Ectodermal cell (in vitro differentiated cells): ENCODE results near the gene NPW.

Experiments
- H3K27ac ChIP-seq: 2 replicates; pipeline ENCODE4 v1.7.0; 2013; ENCODE audit warnings: mild to moderate bottlenecking, low read depth, low read length; ENCODE audit not compliant: insufficient read depth, poor library complexity, severe bottlenecking
- H3K27me3 ChIP-seq: 2 replicates; pipeline ENCODE4 v1.7.0; 2013; ENCODE audit warnings: mild to moderate bottlenecking, low read length; ENCODE audit not compliant: insufficient read depth, control insufficient read depth, poor library complexity, severe bottlenecking
- H3K36me3 ChIP-seq: one replicate; pipeline ENCODE4 v1.7.0; 2013; ENCODE audit warnings: low read length; ENCODE audit not compliant: control insufficient read depth, insufficient read depth
- H3K4me1 ChIP-seq: one replicate; pipeline ENCODE4 v1.7.0; 2013; ENCODE audit warnings: low read length; ENCODE audit not compliant: control insufficient read depth, insufficient read depth
- H3K4me3 ChIP-seq: 2 replicates; pipeline ENCODE4 v1.7.0; 2013; ENCODE audit warnings: low read depth, low read length, control low read depth; ENCODE audit not compliant: insufficient read depth
- H3K9me3 ChIP-seq: 2 replicates; pipeline ENCODE4 v1.7.0; 2013; ENCODE audit warnings: mild to moderate bottlenecking, low read length, moderate library complexity; ENCODE audit not compliant: control insufficient read depth
- WGBS, 2 experiments: methylation state at CpG; one replicate each; pipeline ENCODE4 v1.1.7; 2013; ENCODE audit warnings: missing lambda C conversion rate in 2 of 2; 5-methylcytosine and 5-hydroxymethylcytosine counted together

NPW gene

DNA sequence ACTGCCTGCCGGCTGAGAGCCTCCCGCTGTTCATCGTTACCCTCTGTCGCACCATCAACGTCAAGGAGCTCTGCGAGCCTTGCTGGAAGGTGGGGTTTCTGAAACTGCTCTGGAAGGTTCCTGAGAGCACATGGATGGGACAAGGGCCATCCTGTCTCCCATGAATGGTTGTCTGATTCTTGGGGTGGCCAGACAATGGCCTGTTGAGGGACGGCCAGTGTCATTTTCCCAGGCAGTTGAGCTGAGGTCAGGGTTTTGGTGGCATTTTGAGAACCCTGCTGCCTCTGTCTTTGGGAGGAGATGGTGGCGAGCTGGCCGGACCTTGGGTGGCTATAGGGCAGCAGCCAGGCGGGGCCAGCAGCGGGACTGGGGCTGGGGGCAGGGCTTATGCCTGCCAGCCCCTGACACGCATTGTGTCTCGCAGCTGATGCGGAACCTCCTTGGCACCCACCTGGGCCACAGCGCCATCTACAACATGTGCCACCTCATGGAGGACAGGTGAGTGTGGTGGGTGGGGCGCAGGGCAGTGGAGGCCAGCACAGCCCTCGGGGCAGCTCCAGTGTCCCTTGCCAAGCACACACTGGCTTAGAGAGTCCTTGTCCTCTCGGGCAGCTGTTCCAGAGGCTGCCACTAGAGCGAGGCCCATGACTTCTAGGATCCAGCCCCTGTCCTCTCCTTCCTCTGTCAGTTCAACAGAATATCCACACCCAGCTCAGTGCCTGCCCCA, 37.3 kb downstream of the NPW start:
- no peaks in the 10 kb centered on the region for H3K9me3 ChIP-seq
- H3K4me1 ChIP-seq, result peaks cover 11% of the 10 kb centered on the region
- no peak overlapping the region for H3K27ac ChIP-seq
- H3K36me3 ChIP-seq, result peaks cover 11% of the 10 kb centered on the region
- no peak overlapping the region for H3K4me3 ChIP-seq
- H3K27me3 ChIP-seq, result no peaks in the 10 kb centered on the region
- whole genome bisulfite sequencing, 2 experiments, result 93 to 94% methylated on average over 19 of the region's 19 CpGs

DNA sequence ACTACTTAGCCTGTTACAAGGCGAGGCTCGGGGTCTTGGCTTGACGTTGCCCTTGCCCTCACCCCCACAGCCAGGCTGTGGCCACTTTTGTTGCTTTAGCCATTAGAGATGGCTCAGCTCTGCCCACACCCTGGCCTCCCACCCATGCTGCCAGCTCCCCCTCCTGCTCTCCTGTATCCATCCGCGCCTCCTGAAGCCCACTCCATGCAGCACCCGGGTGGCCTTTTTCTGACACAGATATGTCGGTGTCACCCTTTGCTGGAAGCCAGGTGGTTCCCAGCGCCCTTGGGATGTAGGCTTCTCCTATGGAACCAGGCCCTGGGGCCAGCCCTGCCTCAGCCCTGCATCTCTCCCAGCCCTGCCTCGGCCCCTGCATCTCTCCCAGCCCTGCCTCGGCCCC, 37.9 kb downstream of the NPW start:
- Histone ChIP-seq H3K27ac (no peak overlapping the region), H3K27me3 (no peaks in the 10 kb centered on the region), H3K9me3 (no peaks in the 10 kb centered on the region), H3K4me3 (no peak overlapping the region), H3K36me3 (peaks cover 11% of the 10 kb centered on the region), H3K4me1 (peaks cover 11% of the 10 kb centered on the region)
- WGBS, 2 experiments, result 90 to 94% methylated on average over 9 of the region's 10 CpGs

DNA sequence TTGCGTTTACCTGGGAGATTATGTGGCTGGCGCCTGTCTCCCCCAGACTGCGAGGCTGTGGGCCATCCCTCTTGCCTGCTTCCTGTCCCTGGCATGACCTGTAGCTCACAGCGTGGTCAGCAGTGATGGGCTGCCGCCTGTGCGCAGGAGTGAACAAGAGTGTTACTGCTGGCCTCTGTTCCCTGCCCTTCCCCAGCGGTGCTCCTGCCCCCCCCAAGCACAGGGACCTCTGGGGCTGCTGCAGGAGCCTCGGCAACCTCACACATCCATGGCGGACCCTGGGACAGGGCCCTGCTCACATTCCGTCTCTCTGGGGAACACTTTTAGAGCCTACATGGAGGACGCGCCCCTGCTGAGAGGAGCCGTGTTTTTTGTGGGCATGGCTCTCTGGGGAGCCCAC, 38.8 kb downstream of the NPW start:
- WGBS, 2 experiments, result 90 to 91% methylated on average over 13 of the region's 13 CpGs
- no peaks in the 10 kb centered on the region for H3K27me3 ChIP-seq
- H3K4me1 ChIP-seq, result peaks cover 11% of the 10 kb centered on the region
- H3K27ac ChIP-seq, result peak overlapping the region; percentile 55
- peaks cover 11% of the 10 kb centered on the region for H3K36me3 ChIP-seq
- no peaks in the 10 kb centered on the region for H3K9me3 ChIP-seq
- H3K4me3 ChIP-seq, result no peak overlapping the region

DNA sequence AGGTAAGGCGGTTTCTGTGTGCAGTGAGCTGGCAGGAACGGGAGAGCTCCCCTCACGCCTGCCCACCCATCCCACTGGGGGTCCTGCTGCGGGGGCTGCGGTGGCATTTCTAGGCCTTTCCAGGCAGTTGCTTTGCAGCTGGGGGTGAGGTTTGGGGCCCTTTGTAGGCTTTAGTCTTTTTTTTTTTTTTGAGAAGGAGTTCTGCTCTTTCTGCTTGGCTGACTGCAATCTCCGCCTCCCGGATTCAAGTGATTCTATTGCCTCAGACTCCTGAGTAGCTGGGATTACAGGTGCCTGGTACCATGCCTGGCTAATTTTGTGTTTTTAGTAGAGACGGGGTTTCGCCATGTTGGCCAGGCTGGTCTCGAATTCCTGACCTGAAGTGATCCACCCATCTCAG, 39.3 kb downstream of the NPW start:
- H3K27me3 ChIP-seq, result no peaks in the 10 kb centered on the region
- H3K9me3 ChIP-seq, result no peaks in the 10 kb centered on the region
- WGBS, 2 experiments, result 90 to 92% methylated on average over 10 of the region's 10 CpGs
- H3K27ac ChIP-seq, result peak overlapping the region; percentile 55
- H3K4me1 ChIP-seq, result peaks cover 11% of the 10 kb centered on the region
- H3K36me3 ChIP-seq, result peaks cover 12% of the 10 kb centered on the region
- H3K4me3 ChIP-seq, result no peak overlapping the region

DNA sequence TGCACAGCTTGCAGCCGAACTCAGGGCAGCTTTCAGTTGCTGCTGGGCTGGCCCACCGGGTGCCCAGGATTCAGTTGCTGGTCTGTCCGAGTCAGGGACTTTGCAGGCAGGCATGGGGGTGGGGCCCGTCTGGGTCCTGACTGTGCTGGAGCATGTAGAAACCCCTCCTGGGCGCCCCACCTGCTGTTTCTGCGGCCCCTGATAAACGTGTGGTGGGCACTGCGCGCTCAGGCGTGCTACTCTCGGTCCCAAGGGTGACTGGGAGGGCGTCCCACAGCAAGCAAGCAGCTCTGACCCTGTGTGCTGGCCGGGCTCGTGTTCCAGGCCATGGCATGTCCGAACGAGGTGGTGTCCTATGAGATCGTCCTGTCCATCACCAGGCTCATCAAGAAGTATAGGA, 40.8 kb downstream of the NPW start:
- no peak overlapping the region for H3K4me3 ChIP-seq
- peaks cover 14% of the 10 kb centered on the region for H3K36me3 ChIP-seq
- peaks cover 11% of the 10 kb centered on the region for H3K4me1 ChIP-seq
- WGBS, 2 experiments, result 94 to 95% methylated on average over 17 of the region's 17 CpGs
- no peaks in the 10 kb centered on the region for H3K27me3 ChIP-seq
- H3K9me3 ChIP-seq, result no peaks in the 10 kb centered on the region
- no peak overlapping the region for H3K27ac ChIP-seq

DNA sequence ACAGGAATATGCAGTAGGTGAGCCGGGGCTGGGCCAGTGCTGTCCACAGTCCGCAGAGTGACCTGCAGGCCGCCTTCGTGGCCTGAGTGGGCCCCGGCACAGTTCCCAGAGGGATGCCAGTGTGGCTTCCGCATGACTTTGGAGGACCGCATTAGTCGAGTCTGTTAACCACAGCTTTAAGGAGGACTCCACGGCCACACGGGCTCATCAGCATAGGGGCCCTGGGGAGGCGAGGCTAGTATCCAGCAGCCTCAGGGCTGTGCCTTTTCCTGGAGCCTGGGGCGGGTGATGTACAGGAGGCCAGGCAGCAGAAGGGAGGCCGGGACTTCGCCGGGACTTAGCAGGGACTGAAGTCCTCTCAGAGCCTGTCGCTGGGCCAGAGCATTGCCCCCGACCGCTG, 41.4 kb downstream of the NPW start:
- Histone ChIP-seq H3K4me1 (peaks cover 11% of the 10 kb centered on the region), H3K36me3 (peaks cover 20% of the 10 kb centered on the region), H3K9me3 (no peaks in the 10 kb centered on the region), H3K4me3 (no peak overlapping the region), H3K27ac (no peak overlapping the region), H3K27me3 (no peaks in the 10 kb centered on the region)
- 95 to 96% methylated on average over 18 of the region's 18 CpGs for whole genome bisulfite sequencing, 2 experiments

DNA sequence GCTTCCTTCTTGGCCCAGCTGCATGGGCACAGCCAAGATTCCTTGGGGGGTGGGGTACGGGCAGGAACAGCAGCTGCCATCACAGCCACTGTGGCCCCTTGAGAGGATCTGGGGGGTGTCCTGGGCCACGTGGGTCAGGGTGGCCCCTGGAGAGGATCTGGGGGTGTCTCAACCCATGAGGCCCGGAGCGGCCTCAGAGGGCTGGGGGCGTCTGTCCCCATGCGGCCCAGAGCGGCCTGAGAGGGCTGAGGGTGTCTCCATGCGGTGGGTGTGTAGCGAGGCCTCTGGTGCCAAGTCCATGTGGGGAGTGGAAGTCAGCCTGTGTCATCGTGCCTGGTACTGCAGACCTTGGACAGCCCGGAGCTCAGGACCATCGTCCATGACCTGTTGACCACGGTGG, 41.9 kb downstream of the NPW start:
- Histone ChIP-seq H3K4me1 (peaks cover 11% of the 10 kb centered on the region), H3K9me3 (no peaks in the 10 kb centered on the region), H3K27me3 (no peaks in the 10 kb centered on the region), H3K36me3 (peaks cover 24% of the 10 kb centered on the region), H3K27ac (no peak overlapping the region), H3K4me3 (no peak overlapping the region)
- 96% methylated on average over 13 of the region's 13 CpGs for WGBS, 2 experiments

DNA sequence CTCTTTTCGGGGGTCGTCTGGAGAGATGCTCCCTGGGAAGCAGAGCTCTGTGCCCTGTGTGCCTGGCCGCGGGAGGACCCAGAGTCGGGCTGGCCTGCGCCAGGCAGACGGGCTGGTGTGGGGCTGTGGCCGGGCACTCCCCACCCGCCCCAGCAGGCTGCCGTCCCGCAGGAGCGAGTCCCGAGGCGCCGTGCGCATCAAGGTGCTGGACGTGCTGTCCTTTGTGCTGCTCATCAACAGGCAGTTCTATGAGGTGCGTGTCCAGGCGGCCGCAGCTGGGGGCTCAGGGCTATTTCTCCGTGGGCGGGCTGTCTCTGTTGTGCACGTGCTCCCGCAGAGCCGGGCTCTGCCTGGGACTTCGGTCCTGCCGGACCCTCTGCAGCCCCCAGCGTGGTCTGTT, 43.2 kb downstream of the NPW start:
- H3K27me3 ChIP-seq, result no peaks in the 10 kb centered on the region
- H3K36me3 ChIP-seq, result peaks cover 28% of the 10 kb centered on the region
- no peak overlapping the region for H3K27ac ChIP-seq
- peaks cover 11% of the 10 kb centered on the region for H3K4me1 ChIP-seq
- no peak overlapping the region for H3K4me3 ChIP-seq
- H3K9me3 ChIP-seq, result no peaks in the 10 kb centered on the region
- WGBS, 2 experiments, result 96 to 97% methylated on average over 28 of the region's 28 CpGs

DNA sequence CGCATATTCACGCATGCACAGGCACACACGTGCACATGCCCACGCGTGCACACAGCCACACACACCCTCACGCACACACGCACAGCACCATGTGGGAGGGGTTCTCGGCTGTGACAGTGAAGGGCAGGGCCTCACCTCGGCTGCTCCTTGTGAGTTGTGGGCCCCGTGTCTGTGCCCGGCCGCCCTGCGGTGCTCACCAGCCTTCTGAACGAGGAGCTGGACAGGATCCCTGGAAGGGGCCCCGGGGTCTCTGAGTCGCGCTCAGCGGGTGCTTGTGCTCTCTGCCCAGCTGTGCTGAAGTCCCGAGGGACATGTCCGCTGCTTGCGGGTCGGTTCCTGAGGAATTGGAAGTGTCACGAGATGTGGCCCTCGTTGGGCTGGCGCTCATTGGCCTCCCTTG, 44.3 kb downstream of the NPW start:
- 95 to 96% methylated on average over 25 of the region's 25 CpGs for WGBS, 2 experiments
- no peaks in the 10 kb centered on the region for H3K27me3 ChIP-seq
- H3K4me3 ChIP-seq, result no peak overlapping the region
- no peak overlapping the region for H3K27ac ChIP-seq
- no peaks in the 10 kb centered on the region for H3K9me3 ChIP-seq
- peaks cover under 1% of the 10 kb centered on the region for H3K4me1 ChIP-seq
- peaks cover 28% of the 10 kb centered on the region for H3K36me3 ChIP-seq

DNA sequence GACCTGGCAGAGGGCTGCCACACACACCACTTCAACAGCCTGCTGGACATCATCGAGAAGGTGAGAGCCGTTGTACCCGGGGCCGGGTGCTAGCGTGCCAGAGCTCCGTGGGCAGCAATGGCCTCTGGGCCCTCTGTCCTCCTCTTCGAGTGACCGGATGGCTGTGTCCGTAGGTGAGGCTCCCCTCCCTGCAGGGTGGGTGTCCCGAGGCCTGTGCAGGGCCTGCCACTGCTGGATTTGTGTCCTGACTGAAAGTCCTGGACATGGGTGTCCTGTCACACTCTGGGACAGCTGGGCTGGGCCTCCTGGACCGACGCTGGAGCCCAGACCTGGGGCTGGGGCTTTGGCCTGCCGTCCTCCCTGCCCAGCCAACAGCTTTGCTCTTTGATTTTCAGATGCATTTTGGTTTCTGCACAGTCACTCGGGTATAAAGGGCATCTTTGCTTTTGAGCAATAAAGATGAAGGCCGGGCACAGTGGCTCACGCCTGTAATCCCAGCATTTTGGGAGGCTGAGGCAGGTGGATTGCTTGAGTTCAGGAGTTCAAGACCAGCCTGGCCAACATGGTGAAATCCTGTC, 44.9 kb downstream of the NPW start:
- 95% methylated on average over 16 of the region's 16 CpGs for WGBS, 2 experiments
- no peaks in the 10 kb centered on the region for H3K4me1 ChIP-seq
- H3K27me3 ChIP-seq, result no peaks in the 10 kb centered on the region
- no peaks in the 10 kb centered on the region for H3K9me3 ChIP-seq
- no peak overlapping the region for H3K27ac ChIP-seq
- H3K36me3 ChIP-seq, result peaks cover 28% of the 10 kb centered on the region
- H3K4me3 ChIP-seq, result no peak overlapping the region
